Thymus (tissue), 11 donors: ENCODE measurements around the gene SETBP1. TPM values are rescaled to one million over a fixed set of nuclear protein-coding genes. Genes with fewer than 3 reads are reported as not detected.

ENCODE experiments used
- DNase-seq, 9 donors: peaks; one replicate each; pipeline ENCODE4 v3.0.0-alpha.2; 2013; ENCODE audit warnings: low spot score in 9 of 9, low read depth in 6 of 9, missing footprints in 1 of 9
- H3K27ac ChIP-seq, 2 donors: one replicate each; pipeline ENCODE4 v1.5.1; 2013; ENCODE audit warnings: control low read depth in 1 of 2, low read depth in 1 of 2, low read length in 1 of 2, mild to moderate bottlenecking in 1 of 2, moderate library complexity in 1 of 2
- H3K27me3 ChIP-seq, 2 donors: one replicate each; pipeline ENCODE4 v1.5.1; 2013; ENCODE audit warnings: low read length in 1 of 2; ENCODE audit not compliant: control insufficient read depth in 2 of 2, insufficient read depth in 1 of 2
- H3K36me3 ChIP-seq, 2 donors: one replicate each; pipeline ENCODE4 v1.5.1; 2013; ENCODE audit warnings: low read length in 1 of 2, mild to moderate bottlenecking in 1 of 2, moderate library complexity in 1 of 2; ENCODE audit not compliant: control insufficient read depth in 2 of 2, insufficient read depth in 2 of 2
- H3K4me1 ChIP-seq, 2 donors: one replicate each; pipeline ENCODE4 v1.5.1; 2013; ENCODE audit warnings: low read length in 2 of 2; ENCODE audit not compliant: control insufficient read depth in 2 of 2, insufficient read depth in 2 of 2
- H3K4me3 ChIP-seq, 2 donors: one replicate each; pipeline ENCODE4 v1.5.1; 2013; ENCODE audit warnings: low read length in 2 of 2, control low read depth in 1 of 2, mild to moderate bottlenecking in 1 of 2
- H3K9me3 ChIP-seq, 2 donors: one replicate each; pipeline ENCODE4 v1.5.1; 2013; ENCODE audit warnings: low read length in 1 of 2, mild to moderate bottlenecking in 1 of 2; ENCODE audit not compliant: control insufficient read depth in 2 of 2, insufficient read depth in 1 of 2
- WGBS: extraction: QIAGEN DNeasy Blood & Tissue Kit; methylation state at CpG from one replicate; pipeline ENCODE4 v1.1.7; 2013; 5-methylcytosine and 5-hydroxymethylcytosine counted together
- polyA plus RNA-seq: library from polyadenylated mRNA; stranded (reverse); fragments of 200-250 nt; gene quantifications from one replicate; pipeline ENCODE4 v1.2.3, GENCODE V29; 2013
- total RNA-seq: library from RNA; stranded (reverse); fragments of 120-200 nt; gene quantifications from one replicate; pipeline ENCODE4 v1.2.4, GENCODE V29; 2013
- donor health status: healthy.

Gene SETBP1
- total and polyA plus RNA-seq, 2 donors, result 3.3 to 8.5 TPM

- H3K4me1 ChIP-seq, result no peaks in the 10 kb centered on the region
- H3K9me3 ChIP-seq, result no peaks in the 10 kb centered on the region
- H3K27ac ChIP-seq, result no peak overlapping the region
- DNase-seq, result no peak
- H3K27me3 ChIP-seq, result no peaks in the 10 kb centered on the region
- no peak overlapping the region for H3K4me3 ChIP-seq
- H3K36me3 ChIP-seq, result no peaks in the 10 kb centered on the region
- 100% methylated on average over 1 of the region's 1 CpG for WGBS
Measured at GRCh38 chr18:45055811-45056210, 375.1 kb downstream of the SETBP1 start.

GRCh38 chr18:45056926-45057325 lies 376.2 kb downstream of the SETBP1 start:
- Histone ChIP-seq H3K9me3 (no peaks in the 10 kb centered on the region), H3K27ac (no peak overlapping the region), H3K27me3 (no peaks in the 10 kb centered on the region), H3K4me3 (no peak overlapping the region), H3K4me1 (no peaks in the 10 kb centered on the region), H3K36me3 (no peaks in the 10 kb centered on the region)
- DNase-seq, result no peak

GRCh38 chr18:45057955-45058600 lies 377.4 kb downstream of the SETBP1 start:
- Histone ChIP-seq H3K4me3 (no peak overlapping the region), H3K9me3 (no peaks in the 10 kb centered on the region), H3K27ac (no peak overlapping the region), H3K36me3 (no peaks in the 10 kb centered on the region), H3K4me1 (no peaks in the 10 kb centered on the region), H3K27me3 (no peaks in the 10 kb centered on the region)
- WGBS, result 96% methylated on average over 4 of the region's 4 CpGs
- DNase-seq, result no peak

GRCh38 chr18:45059695-45060094 lies 379.0 kb downstream of the SETBP1 start:
- no peak overlapping the region for H3K27ac ChIP-seq
- no peaks in the 10 kb centered on the region for H3K27me3 ChIP-seq
- no peak for DNase-seq
- no peak overlapping the region for H3K4me3 ChIP-seq
- no peaks in the 10 kb centered on the region for H3K9me3 ChIP-seq
- H3K4me1 ChIP-seq, result no peaks in the 10 kb centered on the region
- WGBS, result 96% methylated on average over 2 of the region's 2 CpGs
- no peaks in the 10 kb centered on the region for H3K36me3 ChIP-seq

GRCh38 chr18:45060102-45060501 lies 379.4 kb downstream of the SETBP1 start:
- Histone ChIP-seq H3K9me3 (no peaks in the 10 kb centered on the region), H3K36me3 (no peaks in the 10 kb centered on the region), H3K4me1 (no peaks in the 10 kb centered on the region), H3K4me3 (no peak overlapping the region), H3K27ac (no peak overlapping the region), H3K27me3 (no peaks in the 10 kb centered on the region)
- DNase-seq, result no peak

GRCh38 chr18:45061359-45061758 lies 380.7 kb downstream of the SETBP1 start:
- H3K4me1 ChIP-seq, result no peaks in the 10 kb centered on the region
- no peaks in the 10 kb centered on the region for H3K9me3 ChIP-seq
- no peaks in the 10 kb centered on the region for H3K27me3 ChIP-seq
- no peak overlapping the region for H3K4me3 ChIP-seq
- DNase-seq, result no peak
- H3K27ac ChIP-seq, result no peak overlapping the region
- WGBS, result 96% methylated on average over 2 of the region's 2 CpGs
- no peaks in the 10 kb centered on the region for H3K36me3 ChIP-seq

GRCh38 chr18:45063246-45064038 lies 382.8 kb downstream of the SETBP1 start:
- no peak overlapping the region for H3K4me3 ChIP-seq
- H3K9me3 ChIP-seq, result no peaks in the 10 kb centered on the region
- H3K27me3 ChIP-seq, result no peaks in the 10 kb centered on the region
- H3K36me3 ChIP-seq, result no peaks in the 10 kb centered on the region
- WGBS, result 96% methylated on average over 55 of the region's 55 CpGs
- H3K4me1 ChIP-seq, result no peaks in the 10 kb centered on the region
- H3K27ac ChIP-seq, result no peak overlapping the region
- DNase-seq, result no peak

- Histone ChIP-seq H3K9me3 (no peaks in the 10 kb centered on the region), H3K36me3 (no peaks in the 10 kb centered on the region), H3K4me3 (no peak overlapping the region), H3K27ac (no peak overlapping the region), H3K4me1 (no peaks in the 10 kb centered on the region), H3K27me3 (no peaks in the 10 kb centered on the region)
- 98% methylated on average over 4 of the region's 4 CpGs for WGBS
- no peak for DNase-seq
Measured at GRCh38 chr18:45066210-45066609, 385.5 kb downstream of the SETBP1 start.

- no peaks in the 10 kb centered on the region for H3K9me3 ChIP-seq
- 80% methylated on average over 2 of the region's 2 CpGs for WGBS
- peak in 1 of 9 donors; percentile 2 for DNase-seq
- H3K27ac ChIP-seq, result no peak overlapping the region
- no peak overlapping the region for H3K4me3 ChIP-seq
- no peaks in the 10 kb centered on the region for H3K4me1 ChIP-seq
- H3K27me3 ChIP-seq, result no peaks in the 10 kb centered on the region
- H3K36me3 ChIP-seq, result no peaks in the 10 kb centered on the region
Measured at GRCh38 chr18:45066886-45067285, 386.2 kb downstream of the SETBP1 start.
